ENCODE measurements around the gene PSMA7. TPM values are rescaled to one million over a fixed set of nuclear protein-coding genes. Genes with fewer than 3 reads are reported as not detected.

PSMA7 gene
- total RNA-seq, 1 donor from 2014 or later, result 201 TPM

DNA sequence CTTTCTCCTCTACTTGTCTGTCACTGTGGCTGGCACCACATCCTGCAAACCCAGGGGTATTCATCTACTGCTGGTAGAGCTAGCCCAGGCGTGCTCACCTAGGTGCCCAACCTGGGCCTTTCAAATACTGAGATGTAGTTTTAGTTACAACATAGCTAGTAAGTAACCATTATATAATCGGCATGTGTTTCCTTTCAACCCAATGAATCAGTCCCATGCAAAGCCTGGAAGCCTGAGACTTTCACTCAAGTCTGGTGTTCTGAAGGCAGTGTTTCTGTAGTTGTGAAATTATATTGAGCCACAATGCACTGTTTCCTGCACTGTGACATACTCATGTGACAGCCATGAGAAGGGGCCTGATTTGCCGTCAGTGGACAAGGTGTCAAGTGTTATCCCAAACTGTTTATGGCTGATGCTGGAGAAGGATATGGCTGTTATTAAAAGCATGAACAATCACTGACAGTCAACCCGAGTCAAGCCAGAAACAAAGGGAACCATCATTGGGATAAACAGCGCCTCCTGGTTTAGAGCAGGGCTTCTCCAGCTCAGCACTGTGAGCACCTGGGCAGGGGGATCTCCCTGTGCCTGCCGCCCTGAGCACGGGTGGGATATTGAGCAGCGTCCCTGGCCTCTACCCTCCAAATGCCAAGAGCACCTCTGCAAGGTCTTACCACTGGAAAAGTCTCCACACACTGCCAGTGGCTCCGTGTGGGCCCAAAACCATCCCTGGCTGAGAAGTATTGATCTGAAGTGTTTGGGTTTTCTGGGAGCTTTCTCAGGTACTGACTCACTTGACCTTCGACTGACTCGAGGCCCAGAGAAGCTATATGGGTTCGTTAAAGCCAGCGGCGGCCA is 1.6 kb downstream of the PSMA7 start:
- peak overlapping the region; percentile 88 for H3K4me3 Mint-ChIP-seq
- H3K36me3 Mint-ChIP-seq, result peaks cover 21% of the 10 kb centered on the region
- H3K27ac Mint-ChIP-seq, result peak overlapping the region; percentile 95
- DNase-seq (ENCODE audit: low spot score in 2 of 2, unreplicated experiment in 2 of 2), result no peak
- H3K4me1 Mint-ChIP-seq, result peaks cover 40% of the 10 kb centered on the region
- no peak for TF ChIP-seq CTCF (IDR thresholded peaks at IDR 0.05; ENCODE audit: unreplicated experiment)
- no peaks in the 10 kb centered on the region for H3K9me3 Mint-ChIP-seq
- no peaks in the 10 kb centered on the region for H3K27me3 Mint-ChIP-seq (ENCODE audit: low read depth)

GRCh38 chr20:62141043-62141396 is 2.2 kb downstream of the PSMA7 start:
- H3K9me3 Mint-ChIP-seq, result no peaks in the 10 kb centered on the region
- DNase-seq (ENCODE audit: low spot score in 2 of 2, unreplicated experiment in 2 of 2), result no peak
- no peak for TF ChIP-seq CTCF (IDR thresholded peaks at IDR 0.05; ENCODE audit: unreplicated experiment)
- H3K4me3 Mint-ChIP-seq, result peak overlapping the region; percentile 88
- H3K36me3 Mint-ChIP-seq, result peaks cover 26% of the 10 kb centered on the region
- peaks cover 38% of the 10 kb centered on the region for H3K4me1 Mint-ChIP-seq
- no peaks in the 10 kb centered on the region for H3K27me3 Mint-ChIP-seq (ENCODE audit: low read depth)
- peak overlapping the region; percentile 95 for H3K27ac Mint-ChIP-seq

DNA sequence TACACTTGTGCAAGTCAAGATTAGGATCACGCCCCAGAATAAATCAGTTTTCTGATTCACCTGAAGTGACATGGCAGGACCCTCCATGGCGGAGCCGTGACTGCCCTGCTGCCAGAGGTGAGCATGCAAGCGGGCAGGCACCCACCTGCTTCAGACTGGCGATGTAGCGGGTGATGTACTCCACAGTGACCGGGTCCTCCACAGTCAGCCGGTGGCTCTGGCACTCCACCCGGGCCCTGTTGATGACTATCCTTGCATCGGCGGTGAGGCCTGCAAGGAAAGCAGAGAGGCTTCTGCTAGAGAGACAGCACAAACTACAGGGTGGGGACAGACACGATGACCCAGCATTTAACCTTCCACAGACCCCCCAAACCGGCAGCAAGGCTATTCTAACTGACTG is 3.6 kb downstream of the PSMA7 start:
- H3K27ac Mint-ChIP-seq, result no peak overlapping the region
- H3K36me3 Mint-ChIP-seq, result peaks cover 26% of the 10 kb centered on the region
- peaks cover 25% of the 10 kb centered on the region for H3K4me1 Mint-ChIP-seq
- H3K9me3 Mint-ChIP-seq, result no peaks in the 10 kb centered on the region
- H3K4me3 Mint-ChIP-seq, result no peak overlapping the region
- no peaks in the 10 kb centered on the region for H3K27me3 Mint-ChIP-seq (ENCODE audit: low read depth)
- DNase-seq (ENCODE audit: low spot score in 2 of 2, unreplicated experiment in 2 of 2), result no peak
- no peak for TF ChIP-seq CTCF (IDR thresholded peaks at IDR 0.05; ENCODE audit: unreplicated experiment)

DNA sequence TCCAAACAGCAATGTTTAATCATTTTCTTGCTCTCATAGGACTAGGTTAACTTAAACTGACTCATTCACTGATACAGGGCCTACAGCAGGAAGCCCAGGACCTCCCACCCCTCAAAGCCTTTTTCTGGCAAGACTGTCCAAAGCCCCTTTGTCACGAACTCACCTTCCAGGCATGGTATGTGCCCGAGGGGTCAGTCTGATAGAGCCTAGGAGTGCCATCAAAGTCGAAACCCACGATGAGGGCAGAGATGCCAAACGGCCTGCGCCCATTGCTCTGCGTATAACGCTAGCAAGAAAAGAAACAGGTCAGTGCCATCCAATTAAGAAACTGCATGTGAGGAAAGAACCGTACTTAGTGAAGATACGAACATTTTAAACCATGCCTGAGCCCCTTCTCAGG is 4.3 kb downstream of the PSMA7 start:
- Mint-ChIP-seq H3K4me1 (peaks cover 22% of the 10 kb centered on the region), H3K4me3 (no peak overlapping the region), H3K27ac (peak overlapping the region; percentile 43), H3K27me3 (ENCODE audit: low read depth) (no peaks in the 10 kb centered on the region), H3K36me3 (peaks cover 26% of the 10 kb centered on the region), H3K9me3 (no peaks in the 10 kb centered on the region)
- no peak for DNase-seq (ENCODE audit: low spot score in 2 of 2, unreplicated experiment in 2 of 2)
- TF ChIP-seq CTCF (IDR thresholded peaks at IDR 0.05; ENCODE audit: unreplicated experiment), result no peak

DNA sequence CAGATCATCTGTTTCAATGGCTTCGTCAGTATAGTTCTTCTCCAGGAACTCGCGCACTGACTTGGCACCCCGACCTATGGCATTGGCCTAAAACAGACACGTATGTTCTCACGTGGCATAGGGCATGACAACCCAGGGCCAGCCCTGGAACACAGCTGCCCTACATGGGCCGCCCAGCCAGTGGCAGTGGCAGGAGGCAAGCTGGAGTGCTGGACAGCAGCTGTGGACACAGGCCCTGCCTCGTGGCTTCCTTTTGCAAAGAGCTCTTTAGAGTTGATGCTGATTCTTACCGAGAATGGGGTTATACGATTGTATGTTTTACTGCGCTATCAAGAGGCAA is 5.0 kb downstream of the PSMA7 start:
- no peak for TF ChIP-seq CTCF (IDR thresholded peaks at IDR 0.05; ENCODE audit: unreplicated experiment)
- no peaks in the 10 kb centered on the region for H3K27me3 Mint-ChIP-seq (ENCODE audit: low read depth)
- H3K9me3 Mint-ChIP-seq, result no peaks in the 10 kb centered on the region
- H3K4me1 Mint-ChIP-seq, result peaks cover 22% of the 10 kb centered on the region
- H3K27ac Mint-ChIP-seq, result peak overlapping the region; percentile 36
- H3K36me3 Mint-ChIP-seq, result peaks cover 26% of the 10 kb centered on the region
- no peak for DNase-seq (ENCODE audit: low spot score in 2 of 2, unreplicated experiment in 2 of 2)
- no peak overlapping the region for H3K4me3 Mint-ChIP-seq

All from mesothelial cell of epicardium (in vitro differentiated cells).